GM10266 (cell line): ENCODE results near the gene ACTL6A.

Experiments used
- DNase-seq: peaks from one replicate; pipeline ENCODE4 v3.0.0; 2012; ENCODE audit errors: extremely low spot score
- TF ChIP-seq, protein P1 (sequence below): IDR thresholded peaks from 2 replicates; pipeline ENCODE4 v1.5.1; 2012; ENCODE audit warnings: mild to moderate bottlenecking, low read depth; ENCODE audit not compliant: control insufficient read depth, insufficient read depth; ENCODE audit errors: missing control alignments

ACTL6A gene

GRCh38 chr3:179551349-179552105 lies 11.2 kb upstream of the ACTL6A start:
- DNase-seq, result no peak
- TF ChIP-seq, protein P1, sequence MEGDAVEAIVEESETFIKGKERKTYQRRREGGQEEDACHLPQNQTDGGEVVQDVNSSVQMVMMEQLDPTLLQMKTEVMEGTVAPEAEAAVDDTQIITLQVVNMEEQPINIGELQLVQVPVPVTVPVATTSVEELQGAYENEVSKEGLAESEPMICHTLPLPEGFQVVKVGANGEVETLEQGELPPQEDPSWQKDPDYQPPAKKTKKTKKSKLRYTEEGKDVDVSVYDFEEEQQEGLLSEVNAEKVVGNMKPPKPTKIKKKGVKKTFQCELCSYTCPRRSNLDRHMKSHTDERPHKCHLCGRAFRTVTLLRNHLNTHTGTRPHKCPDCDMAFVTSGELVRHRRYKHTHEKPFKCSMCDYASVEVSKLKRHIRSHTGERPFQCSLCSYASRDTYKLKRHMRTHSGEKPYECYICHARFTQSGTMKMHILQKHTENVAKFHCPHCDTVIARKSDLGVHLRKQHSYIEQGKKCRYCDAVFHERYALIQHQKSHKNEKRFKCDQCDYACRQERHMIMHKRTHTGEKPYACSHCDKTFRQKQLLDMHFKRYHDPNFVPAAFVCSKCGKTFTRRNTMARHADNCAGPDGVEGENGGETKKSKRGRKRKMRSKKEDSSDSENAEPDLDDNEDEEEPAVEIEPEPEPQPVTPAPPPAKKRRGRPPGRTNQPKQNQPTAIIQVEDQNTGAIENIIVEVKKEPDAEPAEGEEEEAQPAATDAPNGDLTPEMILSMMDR, result no peak

- TF ChIP-seq, protein P1, result peak; percentile 94
- peak; percentile 72 for DNase-seq
These were observed 3.9 kb upstream of the ACTL6A start for GRCh38 chr3:179558742-179559364.

DNA sequence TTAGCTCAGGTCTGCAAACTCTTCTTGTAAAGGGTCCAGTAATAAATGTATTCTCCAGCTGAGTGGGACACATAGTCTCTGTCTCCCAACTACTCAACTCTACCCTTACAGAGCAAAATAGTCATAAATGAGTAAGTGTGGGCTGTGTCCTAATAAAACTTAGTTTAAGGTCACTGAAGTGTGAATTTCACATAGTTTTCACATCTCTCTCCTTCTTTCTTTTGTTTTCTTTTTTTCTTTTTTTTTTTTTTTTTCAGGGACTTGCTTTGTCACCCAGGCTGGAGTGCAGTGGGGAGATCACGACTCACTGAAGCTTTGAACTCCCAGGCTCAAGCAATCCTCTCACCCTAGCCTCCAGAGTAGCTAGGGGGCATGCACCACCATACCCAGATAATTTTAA lies 1.9 kb upstream of the ACTL6A start:
- DNase-seq, result no peak
- TF ChIP-seq, protein P1, result no peak

- DNase-seq, result peak; percentile 77
- TF ChIP-seq, protein P1, result no peak
These were observed 601 bp downstream of the ACTL6A start for GRCh38 chr3:179563271-179563783.

DNA sequence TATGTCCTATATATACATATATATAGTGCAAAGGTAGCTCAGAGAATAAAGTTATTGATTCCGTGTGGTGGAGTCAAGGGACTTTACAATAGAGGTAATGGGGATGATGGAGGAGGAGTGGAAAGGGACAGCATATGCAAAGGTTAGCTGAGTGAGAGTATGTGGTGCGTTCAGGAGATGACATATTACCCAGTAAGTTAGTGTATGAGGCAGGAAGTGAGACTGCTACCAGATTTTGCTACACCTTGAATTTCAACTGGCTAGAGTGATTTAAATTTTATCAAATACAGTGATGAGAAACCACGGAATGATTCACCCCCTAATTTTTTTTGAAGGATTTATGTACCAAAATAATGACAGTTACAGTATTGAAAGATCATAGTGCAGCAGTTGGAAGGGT lies 2.8 kb downstream of the ACTL6A start:
- peak; percentile 45 for DNase-seq
- TF ChIP-seq, protein P1, result no peak

GRCh38 chr3:179580992-179581391 lies 18.3 kb downstream of the ACTL6A start:
- TF ChIP-seq, protein P1, result no peak
- no peak for DNase-seq

DNA sequence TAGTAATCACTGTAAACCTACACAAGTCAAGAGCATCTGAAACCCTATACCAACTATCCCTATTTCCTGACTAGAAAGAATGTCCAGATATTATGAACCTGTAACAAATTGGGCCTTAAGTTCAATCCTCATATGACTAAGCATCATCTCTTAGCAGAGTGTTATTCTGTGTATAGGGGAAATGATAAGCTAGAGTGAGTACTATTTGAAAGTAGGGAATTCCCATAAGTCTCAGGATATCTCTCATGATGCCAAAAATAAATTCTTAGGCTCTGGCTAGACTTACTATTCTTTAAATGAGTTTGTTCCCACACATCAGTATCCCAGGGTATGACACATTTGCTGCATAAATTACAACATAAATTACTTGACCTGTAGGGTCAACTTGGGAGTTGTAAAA lies 26.4 kb downstream of the ACTL6A start:
- TF ChIP-seq, protein P1, result no peak
- peak; percentile 27 for DNase-seq
